DND-41 (cell line): ENCODE data around the gene TEX2.

ENCODE experiments used
- EZH2 ChIP-seq: IDR thresholded peaks from 3 replicates; pipeline ENCODE4 v1.6.1; 2012; ENCODE audit warnings: borderline replicate concordance, low read depth, mild to moderate bottlenecking, moderate library complexity, low read length, inconsistent platforms; ENCODE audit not compliant: severe bottlenecking
- TF ChIP-seq, protein P1 (sequence below): IDR thresholded peaks from 2 replicates; pipeline ENCODE4 v1.5.1; 2012; ENCODE audit warnings: borderline replicate concordance, low read length, moderate library complexity, mild to moderate bottlenecking; ENCODE audit not compliant: poor library complexity, severe bottlenecking; ENCODE audit errors: extremely low read depth

GRCh38 chr17:64139542-64139941 is 123.5 kb downstream of the TEX2 start:
- TF ChIP-seq, protein P1, sequence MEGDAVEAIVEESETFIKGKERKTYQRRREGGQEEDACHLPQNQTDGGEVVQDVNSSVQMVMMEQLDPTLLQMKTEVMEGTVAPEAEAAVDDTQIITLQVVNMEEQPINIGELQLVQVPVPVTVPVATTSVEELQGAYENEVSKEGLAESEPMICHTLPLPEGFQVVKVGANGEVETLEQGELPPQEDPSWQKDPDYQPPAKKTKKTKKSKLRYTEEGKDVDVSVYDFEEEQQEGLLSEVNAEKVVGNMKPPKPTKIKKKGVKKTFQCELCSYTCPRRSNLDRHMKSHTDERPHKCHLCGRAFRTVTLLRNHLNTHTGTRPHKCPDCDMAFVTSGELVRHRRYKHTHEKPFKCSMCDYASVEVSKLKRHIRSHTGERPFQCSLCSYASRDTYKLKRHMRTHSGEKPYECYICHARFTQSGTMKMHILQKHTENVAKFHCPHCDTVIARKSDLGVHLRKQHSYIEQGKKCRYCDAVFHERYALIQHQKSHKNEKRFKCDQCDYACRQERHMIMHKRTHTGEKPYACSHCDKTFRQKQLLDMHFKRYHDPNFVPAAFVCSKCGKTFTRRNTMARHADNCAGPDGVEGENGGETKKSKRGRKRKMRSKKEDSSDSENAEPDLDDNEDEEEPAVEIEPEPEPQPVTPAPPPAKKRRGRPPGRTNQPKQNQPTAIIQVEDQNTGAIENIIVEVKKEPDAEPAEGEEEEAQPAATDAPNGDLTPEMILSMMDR, result no peak
- TF ChIP-seq EZH2, result no peak
